Loucy (cell line): ENCODE measurements around the gene SLCO4A1.

Experiments used
- H2AFZ ChIP-seq: fragments of 200-600 bp; sonication (generic); 2 replicates; pipeline ENCODE4 v1.6.0; 2016; ENCODE audit warnings: antibody characterized with exemption, mild to moderate bottlenecking, low read length, moderate library complexity
- H3F3A ChIP-seq: fragments of 200-600 bp; 2 replicates; pipeline ENCODE4 v1.6.0; 2016; ENCODE audit warnings: antibody characterized with exemption, low read depth, mild to moderate bottlenecking
- H3K27me3 ChIP-seq: fragments of 200-600 bp; sonication (generic); 2 replicates; pipeline ENCODE4 v1.6.1; 2014; ENCODE audit warnings: low read length, mild to moderate bottlenecking; ENCODE audit not compliant: insufficient read depth, poor library complexity, severe bottlenecking
- H3K36me3 ChIP-seq: fragments of 200-600 bp; sonication (generic); 2 replicates; pipeline ENCODE4 v1.6.1; 2016; ENCODE audit warnings: low read length; ENCODE audit not compliant: insufficient read depth
- H3K4me1 ChIP-seq: fragments of 200-600 bp; sonication (generic); 2 replicates; pipeline ENCODE4 v1.5.1; 2014; ENCODE audit warnings: low read length, mild to moderate bottlenecking; ENCODE audit not compliant: insufficient read depth, poor library complexity, severe bottlenecking
- H3K4me2 ChIP-seq: fragments of 200-600 bp; sonication (generic); 2 replicates; pipeline ENCODE4 v1.6.0; 2014; ENCODE audit warnings: antibody characterized with exemption, low read length, low read depth, mild to moderate bottlenecking; ENCODE audit not compliant: poor library complexity, severe bottlenecking
- H3K4me3 ChIP-seq: fragments of 200-600 bp; sonication (generic); 2 replicates; pipeline ENCODE4 v1.5.1; 2014; ENCODE audit warnings: low read length, mild to moderate bottlenecking, mixed read lengths; ENCODE audit not compliant: poor library complexity, severe bottlenecking
- H3K79me2 ChIP-seq: fragments of 200-600 bp; sonication (generic); 2 replicates; pipeline ENCODE4 v1.6.1; 2014; ENCODE audit warnings: low read length; ENCODE audit not compliant: insufficient read depth
- H3K9ac ChIP-seq: fragments of 200-600 bp; sonication (generic); 2 replicates; pipeline ENCODE4 v1.6.0; 2014; ENCODE audit warnings: mild to moderate bottlenecking, low read depth, low read length, moderate library complexity; ENCODE audit not compliant: poor library complexity, severe bottlenecking
- H3K9me2 ChIP-seq: fragments of 200-600 bp; sonication (generic); replicated peaks from 2 replicates; pipeline ENCODE4 v1.6.1; 2016; ENCODE audit warnings: low read depth, low read length, mixed read lengths
- H3K9me3 ChIP-seq: fragments of 200-600 bp; sonication (generic); 2 replicates; pipeline ENCODE4 v1.6.1; 2014; ENCODE audit warnings: mild to moderate bottlenecking, antibody characterized with exemption, low read length, low read depth; ENCODE audit not compliant: insufficient read depth
- H4K20me1 ChIP-seq: fragments of 200-600 bp; sonication (generic); 2 replicates; pipeline ENCODE4 v1.6.0; 2014; ENCODE audit warnings: antibody characterized with exemption, low read length, mild to moderate bottlenecking; ENCODE audit not compliant: insufficient read depth, poor library complexity, severe bottlenecking
- CTCF ChIP-seq: fragments of 200-600 bp; sonication (generic); conservative IDR thresholded peaks from 2 replicates; pipeline ENCODE4 v1.5.1; 2014; ENCODE audit warnings: mild to moderate bottlenecking, antibody characterized with exemption, low read length
- EZH2phosphoT487 ChIP-seq: fragments of 200-600 bp; IDR thresholded peaks from 2 replicates; pipeline ENCODE4 v1.6.1; 2018; ENCODE audit warnings: antibody characterized with exemption, mild to moderate bottlenecking, moderate library complexity, borderline replicate concordance

SLCO4A1 gene

GRCh38 chr20:62696989-62697388 lies 54.7 kb downstream of the SLCO4A1 start:
- no peaks in the 10 kb centered on the region for H3K4me1 ChIP-seq
- no peaks in the 10 kb centered on the region for H3K27me3 ChIP-seq
- no peaks in the 10 kb centered on the region for H3K9me3 ChIP-seq
- H3K9ac ChIP-seq, result no peak overlapping the region
- H3F3A ChIP-seq, result no peaks in the 10 kb centered on the region
- no peaks in the 10 kb centered on the region for H3K36me3 ChIP-seq
- TF ChIP-seq CTCF (no peak), EZH2phosphoT487 (no peak)
- H3K4me3 ChIP-seq, result no peak overlapping the region
- no peak overlapping the region for H2AFZ ChIP-seq
- no peak overlapping the region for H3K4me2 ChIP-seq
- no peaks in the 10 kb centered on the region for H4K20me1 ChIP-seq
- no peaks in the 10 kb centered on the region for H3K9me2 ChIP-seq
- H3K79me2 ChIP-seq, result no peaks in the 10 kb centered on the region

- no peak for TF ChIP-seq EZH2phosphoT487
- no peak for TF ChIP-seq CTCF
- Histone ChIP-seq H3K27me3 (no peaks in the 10 kb centered on the region), H3K4me2 (no peak overlapping the region)
Measured at GRCh38 chr20:62697468-62697912, 55.2 kb downstream of the SLCO4A1 start.

GRCh38 chr20:62698231-62698630 lies 55.9 kb downstream of the SLCO4A1 start:
- no peaks in the 10 kb centered on the region for H3F3A ChIP-seq
- no peak overlapping the region for H3K4me2 ChIP-seq
- H3K9me3 ChIP-seq, result no peaks in the 10 kb centered on the region
- no peaks in the 10 kb centered on the region for H3K9me2 ChIP-seq
- H3K9ac ChIP-seq, result no peak overlapping the region
- H3K27me3 ChIP-seq, result no peaks in the 10 kb centered on the region
- H2AFZ ChIP-seq, result no peak overlapping the region
- H3K4me3 ChIP-seq, result no peak overlapping the region
- TF ChIP-seq EZH2phosphoT487, result no peak
- no peak for TF ChIP-seq CTCF
- no peaks in the 10 kb centered on the region for H4K20me1 ChIP-seq
- no peaks in the 10 kb centered on the region for H3K36me3 ChIP-seq
- H3K79me2 ChIP-seq, result no peaks in the 10 kb centered on the region
- no peaks in the 10 kb centered on the region for H3K4me1 ChIP-seq

More at GRCh38 chr20:62697468-62697912, 55.2 kb downstream of the SLCO4A1 start:
- Histone ChIP-seq H3K9ac (no peak overlapping the region), H3K36me3 (no peaks in the 10 kb centered on the region), H3K9me2 (no peaks in the 10 kb centered on the region), H2AFZ (no peak overlapping the region), H3K9me3 (no peaks in the 10 kb centered on the region), H3K4me3 (no peak overlapping the region), H3K4me1 (no peaks in the 10 kb centered on the region), H3K79me2 (no peaks in the 10 kb centered on the region), H4K20me1 (no peaks in the 10 kb centered on the region), H3F3A (no peaks in the 10 kb centered on the region)
